GM23248 (cell line): Measurements from ENCODE around the gene EFHC1.

Source experiments
- EZH2 ChIP-seq: fragments of 200-600 bp; sonication (generic); IDR thresholded peaks from 2 replicates; pipeline ENCODE4 v1.6.1; 2018; ENCODE audit warnings: antibody characterized with exemption, mild to moderate bottlenecking; ENCODE audit not compliant: insufficient read depth, poor library complexity, severe bottlenecking
- EZH2phosphoT487 ChIP-seq: fragments of 200-600 bp; sonication (generic); IDR thresholded peaks from 2 replicates; pipeline ENCODE4 v1.6.1; 2018; ENCODE audit warnings: antibody characterized with exemption, moderate library complexity, mild to moderate bottlenecking, low read depth; ENCODE audit not compliant: insufficient read depth

- TF ChIP-seq EZH2 (no peak), EZH2phosphoT487 (no peak)
These were observed 75.8 kb downstream of the EFHC1 start for GRCh38 chr6:52495922-52496321.
